HepG2 (cell line): Measurements from ENCODE around the gene DTX4. TPM values are rescaled to one million over a fixed set of nuclear protein-coding genes. Genes with fewer than 3 reads are reported as not detected.
A peak's percentile ranks its signal among the peaks of the same experiment; 100 is the strongest.

Source experiments
- ATF7 ChIP-seq, 2 experiments: fragments of 450-650 bp in 1 of 2; sonication (generic) in 1 of 2; formaldehyde crosslinking in 1 of 2; IDR thresholded peaks; 2 replicates each; pipeline versions ENCODE4 v1.4.0 to v1.6.1; 2016 to 2020; ENCODE audit warnings: antibody characterized with exemption in 1 of 2, mild to moderate bottlenecking in 1 of 2, missing genetic modification reagents in 1 of 2
- CBX2 ChIP-seq, 2 experiments: fragments of 200-600 bp in 1 of 2; sonication (generic); formaldehyde crosslinking in 1 of 2; IDR thresholded peaks; 2 replicates each; pipeline versions ENCODE4 v1.7.0 to v1.8.1; 2018 to 2022; ENCODE audit warnings: low read depth in 2 of 2, low read length in 1 of 2, mild to moderate bottlenecking in 1 of 2, missing genetic modification reagents in 1 of 2
- CBX5 ChIP-seq: sonication (generic); formaldehyde crosslinking; IDR thresholded peaks from 2 replicates; pipeline ENCODE4 v1.4.0; 2020; ENCODE audit warnings: missing genetic modification reagents, borderline replicate concordance
- KDM4B ChIP-seq: sonication (generic); formaldehyde crosslinking; IDR thresholded peaks from 2 replicates; pipeline ENCODE4 v1.4.0; 2020; ENCODE audit warnings: missing genetic modification reagents
- NFATC3 ChIP-seq: sonication (generic); formaldehyde crosslinking; IDR thresholded peaks from 2 replicates; pipeline ENCODE4 v1.5.1; 2020; ENCODE audit warnings: mild to moderate bottlenecking, missing genetic modification reagents
- ZFP90 ChIP-seq: sonication (generic); formaldehyde crosslinking; IDR thresholded peaks from 2 replicates; pipeline ENCODE4 v1.8.0; 2022; ENCODE audit warnings: missing genetic modification reagents, mild to moderate bottlenecking, inconsistent platforms, borderline replicate concordance
- ZNF274 ChIP-seq: sonication (generic); formaldehyde crosslinking; IDR thresholded peaks from 2 replicates; pipeline ENCODE4 v1.5.1; 2020; ENCODE audit warnings: mild to moderate bottlenecking, missing genetic modification reagents
- ZNF501 ChIP-seq: sonication (generic); formaldehyde crosslinking; IDR thresholded peaks from 2 replicates; pipeline ENCODE4 v1.5.1; 2020; ENCODE audit warnings: mild to moderate bottlenecking, moderate library complexity, missing genetic modification reagents
- ZNF552 ChIP-seq: sonication (generic); formaldehyde crosslinking; IDR thresholded peaks from 2 replicates; pipeline ENCODE4 v1.9.0; 2022; ENCODE audit warnings: missing genetic modification reagents, mild to moderate bottlenecking, borderline replicate concordance
- polyA plus RNA-seq, 8 experiments: library from polyadenylated mRNA; depleted of rRNA in 3 of 8; stranded (reverse) in 7 of 8; unstranded in 1 of 8; fragments of >200 nt; fragmentation: Illumina TruSeq in 4 of 8; extraction: Trizol in 4 of 8; gene quantifications; 2 replicates each; pipeline versions ENCODE4 v1.2.1 to v1.2.3, GENCODE V29; 2011 to 2016; ENCODE audit warnings: low read depth in 4 of 8, missing spikeins in 1 of 8, mixed read lengths in 1 of 8; ENCODE audit not compliant: insufficient read depth in 1 of 8
- total RNA-seq, 5 experiments: library from RNA; depleted of rRNA; stranded (reverse); fragments of >200 nt; fragmentation: Illumina TruSeq; extraction: Trizol; gene quantifications; 2 replicates each; pipeline ENCODE4 v1.2.3, GENCODE V29; 2016; ENCODE audit warnings: low read depth in 1 of 5
- TF ChIP-seq, protein P1 (sequence below), 2 experiments: sonication (generic) in 1 of 2; formaldehyde crosslinking in 1 of 2; IDR thresholded peaks; 2 replicates each; pipeline versions ENCODE4 v1.4.0 to v1.6.1; 2018 to 2020; ENCODE audit warnings: missing genetic modification reagents in 2 of 2, borderline replicate concordance in 1 of 2, low read depth in 1 of 2, mild to moderate bottlenecking in 1 of 2, missing biosample characterization in 1 of 2
- TF ChIP-seq, protein P2 (sequence below): sonication (generic); formaldehyde crosslinking; IDR thresholded peaks from 2 replicates; pipeline ENCODE4 v1.8.1; 2023; ENCODE audit warnings: mild to moderate bottlenecking, missing genetic modification reagents
- TF ChIP-seq, protein P3 (sequence below), 2 experiments: fragments of 450-650 bp in 1 of 2; sonication (generic) in 1 of 2; formaldehyde crosslinking in 1 of 2; IDR thresholded peaks; 2 replicates each; pipeline versions ENCODE4 v1.6.1 to v1.8.0; 2016 to 2022; ENCODE audit warnings: antibody characterized with exemption in 1 of 2, mild to moderate bottlenecking in 1 of 2, missing genetic modification reagents in 1 of 2

DTX4 gene
- total and polyA plus RNA-seq, 2 of the 13 experiments (the other 11 are each of a cell fraction or from before 2014, with no cell fraction given) = 0.67 to 5.6 TPM

DNA sequence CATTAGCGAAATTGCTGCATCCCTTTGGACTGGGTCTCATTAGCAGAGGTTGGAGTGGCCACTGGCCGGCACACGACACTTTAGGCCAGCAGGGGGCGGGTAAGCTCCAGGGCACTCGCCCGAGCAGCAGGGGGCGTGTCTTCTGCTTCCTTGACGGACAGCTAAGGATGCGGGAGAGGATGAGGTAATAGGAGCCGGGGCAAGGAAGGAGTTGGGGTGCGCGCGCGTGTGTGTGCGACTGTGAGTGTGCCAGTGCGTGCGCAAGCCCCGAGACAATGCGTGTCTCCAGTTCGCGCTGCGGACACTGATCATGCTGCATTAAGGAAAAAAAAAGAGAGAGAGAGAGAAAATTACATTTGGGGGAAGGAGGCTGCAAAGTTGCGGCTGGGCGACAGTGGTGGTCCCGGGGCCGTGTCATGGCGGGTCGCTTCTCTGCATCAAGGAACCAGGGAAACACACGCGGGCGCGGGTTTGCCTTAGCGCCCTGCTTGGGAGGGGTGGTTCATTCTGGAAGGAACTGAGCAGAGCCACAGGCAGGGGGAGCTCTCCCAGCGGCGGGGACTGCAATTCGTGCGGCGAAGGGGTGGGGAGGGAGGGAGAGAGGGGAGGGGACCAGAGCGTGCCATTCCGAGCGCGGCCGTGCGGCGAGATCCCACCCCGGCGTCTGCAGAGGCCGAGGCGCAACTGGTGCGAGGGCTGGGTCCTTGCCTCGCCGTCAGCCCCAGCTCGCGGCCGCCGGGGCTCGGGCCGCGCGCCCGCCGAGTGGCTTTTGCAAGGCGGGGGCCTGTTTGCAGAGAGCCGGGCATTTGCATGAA, at the start of gene DTX4 (continued):
- TF ChIP-seq CBX2 (IDR thresholded peaks at IDR 0.05; ENCODE audit: low read depth, low read length) (no peak), CBX2 (CRISPR knock-in tag; IDR thresholded peaks at IDR 0.05; ENCODE audit: low read depth) (no peak), NFATC3 (no peak), ATF7 (IDR thresholded peaks at IDR 0.05) (peak; percentile 37; the same call in 1 of the 2 replicates), ATF7 (CRISPR knock-in tag; IDR thresholded peaks at IDR 0.05) (no peak), ZNF501 (CRISPR knock-in tag) (peak; percentile 58; the same call in 1 of the 2 replicates), ZFP90 (CRISPR knock-in tag) (peak; percentile 50; the same call in 1 of the 2 replicates), ZNF552 (CRISPR knock-in tag) (peak; percentile 82; the same call in 1 of the 2 replicates), ZNF274 (no peak), KDM4B (CRISPR knock-in tag) (no peak), CBX5 (CRISPR knock-in tag) (no peak)
- TF ChIP-seq, protein P1, sequence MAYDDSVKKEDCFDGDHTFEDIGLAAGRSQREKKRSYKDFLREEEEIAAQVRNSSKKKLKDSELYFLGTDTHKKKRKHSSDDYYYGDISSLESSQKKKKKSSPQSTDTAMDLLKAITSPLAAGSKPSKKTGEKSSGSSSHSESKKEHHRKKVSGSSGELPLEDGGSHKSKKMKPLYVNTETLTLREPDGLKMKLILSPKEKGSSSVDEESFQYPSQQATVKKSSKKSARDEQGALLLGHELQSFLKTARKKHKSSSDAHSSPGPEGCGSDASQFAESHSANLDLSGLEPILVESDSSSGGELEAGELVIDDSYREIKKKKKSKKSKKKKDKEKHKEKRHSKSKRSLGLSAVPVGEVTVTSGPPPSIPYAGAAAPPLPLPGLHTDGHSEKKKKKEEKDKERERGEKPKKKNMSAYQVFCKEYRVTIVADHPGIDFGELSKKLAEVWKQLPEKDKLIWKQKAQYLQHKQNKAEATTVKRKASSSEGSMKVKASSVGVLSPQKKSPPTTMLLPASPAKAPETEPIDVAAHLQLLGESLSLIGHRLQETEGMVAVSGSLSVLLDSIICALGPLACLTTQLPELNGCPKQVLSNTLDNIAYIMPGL (CRISPR knock-in tag; IDR thresholded peaks at IDR 0.05; ENCODE audit: borderline replicate concordance in 1 of 2, low read depth in 1 of 2) = peak; percentile 51 to 62; a peak in 2 of 4 replicates
- TF ChIP-seq, protein P2, sequence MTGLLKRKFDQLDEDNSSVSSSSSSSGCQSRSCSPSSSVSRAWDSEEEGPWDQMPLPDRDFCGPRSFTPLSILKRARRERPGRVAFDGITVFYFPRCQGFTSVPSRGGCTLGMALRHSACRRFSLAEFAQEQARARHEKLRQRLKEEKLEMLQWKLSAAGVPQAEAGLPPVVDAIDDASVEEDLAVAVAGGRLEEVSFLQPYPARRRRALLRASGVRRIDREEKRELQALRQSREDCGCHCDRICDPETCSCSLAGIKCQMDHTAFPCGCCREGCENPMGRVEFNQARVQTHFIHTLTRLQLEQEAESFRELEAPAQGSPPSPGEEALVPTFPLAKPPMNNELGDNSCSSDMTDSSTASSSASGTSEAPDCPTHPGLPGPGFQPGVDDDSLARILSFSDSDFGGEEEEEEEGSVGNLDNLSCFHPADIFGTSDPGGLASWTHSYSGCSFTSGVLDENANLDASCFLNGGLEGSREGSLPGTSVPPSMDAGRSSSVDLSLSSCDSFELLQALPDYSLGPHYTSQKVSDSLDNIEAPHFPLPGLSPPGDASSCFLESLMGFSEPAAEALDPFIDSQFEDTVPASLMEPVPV (CRISPR knock-in tag) = no peak
- TF ChIP-seq, protein P3, sequence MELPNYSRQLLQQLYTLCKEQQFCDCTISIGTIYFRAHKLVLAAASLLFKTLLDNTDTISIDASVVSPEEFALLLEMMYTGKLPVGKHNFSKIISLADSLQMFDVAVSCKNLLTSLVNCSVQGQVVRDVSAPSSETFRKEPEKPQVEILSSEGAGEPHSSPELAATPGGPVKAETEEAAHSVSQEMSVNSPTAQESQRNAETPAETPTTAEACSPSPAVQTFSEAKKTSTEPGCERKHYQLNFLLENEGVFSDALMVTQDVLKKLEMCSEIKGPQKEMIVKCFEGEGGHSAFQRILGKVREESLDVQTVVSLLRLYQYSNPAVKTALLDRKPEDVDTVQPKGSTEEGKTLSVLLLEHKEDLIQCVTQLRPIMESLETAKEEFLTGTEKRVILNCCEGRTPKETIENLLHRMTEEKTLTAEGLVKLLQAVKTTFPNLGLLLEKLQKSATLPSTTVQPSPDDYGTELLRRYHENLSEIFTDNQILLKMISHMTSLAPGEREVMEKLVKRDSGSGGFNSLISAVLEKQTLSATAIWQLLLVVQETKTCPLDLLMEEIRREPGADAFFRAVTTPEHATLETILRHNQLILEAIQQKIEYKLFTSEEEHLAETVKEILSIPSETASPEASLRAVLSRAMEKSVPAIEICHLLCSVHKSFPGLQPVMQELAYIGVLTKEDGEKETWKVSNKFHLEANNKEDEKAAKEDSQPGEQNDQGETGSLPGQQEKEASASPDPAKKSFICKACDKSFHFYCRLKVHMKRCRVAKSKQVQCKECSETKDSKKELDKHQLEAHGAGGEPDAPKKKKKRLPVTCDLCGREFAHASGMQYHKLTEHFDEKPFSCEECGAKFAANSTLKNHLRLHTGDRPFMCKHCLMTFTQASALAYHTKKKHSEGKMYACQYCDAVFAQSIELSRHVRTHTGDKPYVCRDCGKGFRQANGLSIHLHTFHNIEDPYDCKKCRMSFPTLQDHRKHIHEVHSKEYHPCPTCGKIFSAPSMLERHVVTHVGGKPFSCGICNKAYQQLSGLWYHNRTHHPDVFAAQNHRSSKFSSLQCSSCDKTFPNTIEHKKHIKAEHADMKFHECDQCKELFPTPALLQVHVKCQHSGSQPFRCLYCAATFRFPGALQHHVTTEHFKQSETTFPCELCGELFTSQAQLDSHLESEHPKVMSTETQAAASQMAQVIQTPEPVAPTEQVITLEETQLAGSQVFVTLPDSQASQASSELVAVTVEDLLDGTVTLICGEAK (IDR thresholded peaks at IDR 0.05) = no peak
- TF ChIP-seq, protein P3 (CRISPR knock-in tag; IDR thresholded peaks at IDR 0.05) = peak; percentile 7; the same call in 1 of the 2 replicates
